ENCODE data around the gene FMR1. TPM values are rescaled to one million over a fixed set of nuclear protein-coding genes. Genes with fewer than 3 reads are reported as not detected.

The FMR1 gene
- total RNA-seq, 4 donors from 2014 or later, result 25.9 to 44.5 (median 26.9) TPM

GRCh38 chrX:147901461-147902126 is 10.1 kb upstream of the FMR1 start:
- DNase-seq (ENCODE audit: low spot score), result no peak
- no peak for ATAC-seq (ENCODE audit: low FRiP score)
- no peak for TF ChIP-seq CTCF (IDR thresholded peaks at IDR 0.05)

DNA sequence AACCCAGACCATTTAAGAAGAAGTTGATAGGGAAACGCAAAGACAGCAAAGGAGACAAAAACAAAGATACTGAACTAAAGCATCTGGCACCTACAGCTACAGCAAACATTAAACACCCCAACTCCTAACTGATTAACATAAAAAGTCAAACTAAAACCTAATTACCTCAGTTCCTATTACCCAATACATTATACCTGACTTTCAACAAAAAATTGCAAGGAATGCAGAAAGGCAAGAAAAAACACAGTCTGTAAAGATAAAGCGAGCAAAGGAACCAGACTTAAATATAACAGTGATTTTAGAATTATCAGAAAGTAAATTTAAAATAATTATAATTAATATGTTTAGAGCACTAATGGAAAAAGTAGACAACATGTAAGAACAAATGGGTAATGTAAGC is 9.4 kb upstream of the FMR1 start:
- no peak for DNase-seq (ENCODE audit: low spot score)
- ATAC-seq (ENCODE audit: low FRiP score), result no peak
- no peak for TF ChIP-seq CTCF (IDR thresholded peaks at IDR 0.05)

DNA sequence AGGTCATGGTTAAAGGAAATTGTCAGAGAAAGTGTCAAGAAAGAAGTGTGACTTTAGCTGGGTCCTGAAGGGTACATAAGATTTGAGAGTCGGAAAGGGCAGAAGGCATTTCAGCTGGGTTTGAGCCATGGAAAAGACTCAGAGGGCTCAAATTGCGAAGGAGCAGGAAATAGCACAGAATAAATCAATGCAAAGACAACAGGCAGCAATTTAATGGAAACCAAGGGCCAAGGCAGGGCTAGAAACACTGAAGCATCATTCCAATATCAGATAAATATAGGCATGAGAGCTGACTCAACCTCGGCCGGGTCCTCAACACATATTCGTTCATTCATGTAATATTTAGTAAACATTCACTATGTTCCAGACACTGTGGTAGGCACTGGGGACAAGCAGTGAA is 3.6 kb upstream of the FMR1 start:
- ATAC-seq (ENCODE audit: low FRiP score), result no peak
- TF ChIP-seq CTCF (IDR thresholded peaks at IDR 0.05), result no peak
- DNase-seq (ENCODE audit: low spot score), result no peak

DNA sequence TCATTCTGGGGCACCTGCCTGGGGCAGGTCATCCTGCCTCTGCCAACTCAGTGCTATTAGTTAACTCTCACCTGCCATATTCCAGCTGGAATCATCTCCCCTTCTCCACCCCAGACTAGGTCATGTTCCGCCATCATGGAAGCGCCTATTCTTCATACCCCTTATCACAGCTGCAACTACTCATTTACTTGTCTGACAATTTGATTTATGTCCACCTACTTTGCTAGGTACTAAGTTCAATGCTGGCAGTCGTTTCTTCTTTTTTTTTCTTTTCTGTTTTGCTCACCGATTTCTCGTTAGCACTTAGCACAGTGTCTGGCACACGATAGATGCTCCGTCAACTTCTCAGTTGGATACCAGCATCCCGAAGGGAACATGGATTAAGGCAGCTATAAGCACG is 1.1 kb upstream of the FMR1 start:
- TF ChIP-seq CTCF (IDR thresholded peaks at IDR 0.05), result no peak
- DNase-seq (ENCODE audit: low spot score) (no peak), ATAC-seq (ENCODE audit: low FRiP score) (no peak)

GRCh38 chrX:147912093-147912801 is 528 bp downstream of the FMR1 start:
- DNase-seq (ENCODE audit: low spot score) (no peak), ATAC-seq (ENCODE audit: low FRiP score) (peak; percentile 31)
- TF ChIP-seq CTCF (IDR thresholded peaks at IDR 0.05), result no peak

DNA sequence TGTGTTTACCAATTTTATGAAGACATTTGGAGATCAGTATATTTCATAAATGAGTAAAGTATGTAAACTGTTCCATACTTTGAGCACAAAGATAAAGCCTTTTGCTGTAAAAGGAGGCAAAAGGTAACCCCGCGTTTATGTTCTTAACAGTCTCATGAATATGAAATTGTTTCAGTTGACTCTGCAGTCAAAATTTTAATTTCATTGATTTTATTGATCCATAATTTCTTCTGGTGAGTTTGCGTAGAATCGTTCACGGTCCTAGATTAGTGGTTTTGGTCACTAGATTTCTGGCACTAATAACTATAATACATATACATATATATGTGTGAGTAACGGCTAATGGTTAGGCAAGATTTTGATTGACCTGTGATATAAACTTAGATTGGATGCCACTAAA is 1.9 kb downstream of the FMR1 start:
- ATAC-seq (ENCODE audit: low FRiP score), result no peak
- DNase-seq (ENCODE audit: low spot score), result no peak
- no peak for TF ChIP-seq CTCF (IDR thresholded peaks at IDR 0.05)

DNA sequence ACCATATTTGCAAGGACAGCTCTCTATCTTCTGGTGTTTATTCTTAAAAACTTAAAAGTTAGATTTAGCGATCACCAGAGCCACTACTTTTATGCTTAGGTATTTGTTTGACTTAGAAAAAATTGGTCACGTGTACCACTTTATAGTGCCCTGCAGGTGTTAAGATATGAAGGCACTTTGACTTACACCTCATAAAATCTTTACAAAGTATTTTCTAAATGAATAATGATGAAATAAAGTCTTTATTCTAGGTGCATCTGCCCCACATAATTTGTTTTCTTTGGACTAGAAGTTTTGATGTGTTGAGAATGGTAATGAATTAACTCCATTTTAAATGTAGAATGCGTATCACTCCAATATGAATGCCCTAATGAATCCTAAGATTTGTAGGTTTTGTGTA is 2.9 kb downstream of the FMR1 start:
- DNase-seq (ENCODE audit: low spot score), result no peak
- ATAC-seq (ENCODE audit: low FRiP score), result no peak

More for the DNA sequence above, 2.9 kb downstream of the FMR1 start:
- no peak for TF ChIP-seq CTCF (IDR thresholded peaks at IDR 0.05)

All from omental fat pad (tissue), 4 donors.